ENCODE data around the gene GSDMA.

GRCh38 chr17:39946551-39947330 lies 16.1 kb upstream of the GSDMA start:
- TF ChIP-seq, protein P1, sequence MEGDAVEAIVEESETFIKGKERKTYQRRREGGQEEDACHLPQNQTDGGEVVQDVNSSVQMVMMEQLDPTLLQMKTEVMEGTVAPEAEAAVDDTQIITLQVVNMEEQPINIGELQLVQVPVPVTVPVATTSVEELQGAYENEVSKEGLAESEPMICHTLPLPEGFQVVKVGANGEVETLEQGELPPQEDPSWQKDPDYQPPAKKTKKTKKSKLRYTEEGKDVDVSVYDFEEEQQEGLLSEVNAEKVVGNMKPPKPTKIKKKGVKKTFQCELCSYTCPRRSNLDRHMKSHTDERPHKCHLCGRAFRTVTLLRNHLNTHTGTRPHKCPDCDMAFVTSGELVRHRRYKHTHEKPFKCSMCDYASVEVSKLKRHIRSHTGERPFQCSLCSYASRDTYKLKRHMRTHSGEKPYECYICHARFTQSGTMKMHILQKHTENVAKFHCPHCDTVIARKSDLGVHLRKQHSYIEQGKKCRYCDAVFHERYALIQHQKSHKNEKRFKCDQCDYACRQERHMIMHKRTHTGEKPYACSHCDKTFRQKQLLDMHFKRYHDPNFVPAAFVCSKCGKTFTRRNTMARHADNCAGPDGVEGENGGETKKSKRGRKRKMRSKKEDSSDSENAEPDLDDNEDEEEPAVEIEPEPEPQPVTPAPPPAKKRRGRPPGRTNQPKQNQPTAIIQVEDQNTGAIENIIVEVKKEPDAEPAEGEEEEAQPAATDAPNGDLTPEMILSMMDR (IDR thresholded peaks at IDR 0.05): no peak
- TF ChIP-seq EP300 (IDR thresholded peaks at IDR 0.05) (no peak), POLR2A (IDR thresholded peaks at IDR 0.05) (no peak), POLR2AphosphoS5 (IDR thresholded peaks at IDR 0.05) (no peak)

Measured in suprapubic skin (tissue), 4 donors.